Heart right ventricle (tissue), 16 donors: Measurements from ENCODE around the gene MT1G. TPM values are rescaled to one million over a fixed set of nuclear protein-coding genes. Genes with fewer than 3 reads are reported as not detected.
"Not testable (repeated sequence)": the region's sequence is repeated elsewhere in the genome, so short reads cannot be mapped to it uniquely, and the experiment has no call there.

Experiments used
- ATAC-seq, 8 donors: fragments of 200-7000 bp; cut with Tn5 transposase; one replicate each; pipeline ENCODE4 v1.9.1; 2020; ENCODE audit warnings: mild to moderate bottlenecking in 8 of 8, moderate library complexity in 8 of 8, moderate number of reproducible peaks in 1 of 8
- DNase-seq, 2 donors: peaks; one replicate each; pipeline ENCODE4 v3.0.0-alpha.2; 2020
- H3K27ac ChIP-seq, 10 donors: fragments of 200-600 bp; sonication (generic) in 2 of 10; one replicate each; pipeline versions ENCODE4 v1.5.0 to v1.8.0; 2020 to 2022; ENCODE audit warnings: mild to moderate bottlenecking in 3 of 10
- H3K27me3 ChIP-seq, 7 donors: fragments of 200-600 bp; one replicate each; pipeline ENCODE4 v1.8.0; 2021 to 2022; ENCODE audit warnings: mild to moderate bottlenecking in 2 of 7
- H3K36me3 ChIP-seq, 9 donors: fragments of 200-600 bp; sonication (generic) in 1 of 9; one replicate each; pipeline versions ENCODE4 v1.5.0 to v1.8.0; 2020 to 2022; ENCODE audit warnings: mild to moderate bottlenecking in 2 of 9
- H3K4me1 ChIP-seq, 9 donors: fragments of 200-600 bp; sonication (generic) in 1 of 9; one replicate each; pipeline versions ENCODE4 v1.5.0 to v1.8.0; 2020 to 2022; ENCODE audit warnings: mild to moderate bottlenecking in 4 of 9
- H3K4me3 ChIP-seq, 10 donors: fragments of 200-600 bp; sonication (generic) in 2 of 10; one replicate each; pipeline versions ENCODE4 v1.5.0 to v1.8.0; 2020 to 2022; ENCODE audit warnings: mild to moderate bottlenecking in 7 of 10, moderate library complexity in 2 of 10
- H3K9me3 ChIP-seq, 11 donors: fragments of 200-600 bp in 10 of 11; sonication (generic) in 2 of 11; one replicate each; pipeline versions ENCODE4 v1.5.0 to v1.8.0; 2013 to 2022; ENCODE audit warnings: mild to moderate bottlenecking in 2 of 11, control low read depth in 1 of 11, moderate library complexity in 1 of 11
- WGBS, 2 donors: extraction: QIAGEN DNeasy Blood & Tissue Kit; methylation state at CpG; one replicate each; pipeline ENCODE4 v1.1.7; 2013; ENCODE audit warnings: inconsistent platforms in 1 of 2; 5-methylcytosine and 5-hydroxymethylcytosine counted together
- intact Hi-C, 10 donors: fragments of 100-400 bp; cut with DNase I; formaldehyde crosslinking; loops; one replicate each; pipeline versions ENCODE4 v1.11.1 to v1.14.2; 2022
- polyA plus RNA-seq, 2 donors: library from polyadenylated mRNA; stranded (reverse); fragments of 200-250 nt; gene quantifications; one replicate each; pipeline ENCODE4 v1.2.3, GENCODE V29; 2013
- total RNA-seq, 10 donors: library from RNA; stranded (reverse); fragmentation: NEBNext Ultra II Directional in 3 of 10; extraction: Animal tissue kit (Norgen Biotek cat#: 25700) in 3 of 10; gene quantifications; one replicate each; pipeline versions ENCODE4 v1.2.1 to v1.2.4, GENCODE V29; 2021 to 2023
- TF ChIP-seq, protein P1 (sequence below), 9 donors: fragments of 200-600 bp; sonication (generic) in 2 of 9; IDR thresholded peaks; one replicate each; pipeline versions ENCODE4 v1.5.0 to v1.8.0; 2021 to 2022; ENCODE audit warnings: antibody characterized with exemption in 9 of 9, mild to moderate bottlenecking in 5 of 9, moderate library complexity in 1 of 9
- donor health status: Arrhythmogenic right ventricular cardiomyopathy.
- donor health status: ischemic (EF 13 %, LVEDD 7.1; RV severe dilation, severe dysfunction).
- donor health status: healthy with polysubstance abuse.
- donor health status: DM: no; HTN: yes; CAD: no.
- donor health status: DM: no; HTN: no; CAD: no.
- donor health status: ischemic (EF 25% LVEDD 6.9; RV normal size, moderate dysfunction).
- donor health status: ischemic (EF 25% LVEDD 5.7; RV mildly dilated, moderate dysfunction).
- donor health status: healthy.
- donor health status: DM: yes; HTN: yes; CAD: no.
- donor health status: Ischemic cardiomyopathy.
- donor health status: ischemic (EF 35%, LVEDD 5.7; RV mildly dilated, moderate dysfunction).
- donor health status: nonischemic (EF 11% LVEDD 7.7; RV severe dilation, severe dysfunction).
- donor health status: DM: yes; HTN: yes; CAD: no.
- donor health status: PGD.
- donor health status: ischemic (EF 29% LVEDD 5.4; RV normal size, mild dysfunction).
- donor health status: nonischemic (EF 23%, LVEDD 6.1; RV moderate dilation, normal function).

Gene MT1G
- total and polyA plus RNA-seq, 12 donors = 0.95 to 9.0 (median 2.3) TPM; not detected in 6

DNA sequence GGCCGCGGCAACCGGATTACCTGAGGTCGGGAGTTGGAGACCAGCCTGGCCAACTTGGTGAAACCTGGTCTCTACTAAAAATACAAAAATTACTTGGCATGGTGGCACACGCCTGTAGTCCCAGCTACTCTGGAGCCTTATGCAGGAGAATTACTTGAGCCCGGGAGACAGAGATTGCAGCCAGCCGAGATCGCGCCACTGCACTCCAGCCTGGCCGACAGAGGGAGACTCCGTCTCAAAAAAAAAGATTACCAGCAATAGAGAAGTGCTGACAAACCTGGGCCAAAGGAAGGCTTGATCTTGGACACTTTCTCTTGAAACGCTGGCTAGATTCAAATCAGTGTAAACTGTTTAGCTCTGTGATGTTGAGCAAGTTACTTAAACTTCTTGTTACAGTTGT, 6.1 kb upstream of the MT1G start:
- H3K27ac ChIP-seq = no peak overlapping the region
- TF ChIP-seq, protein P1, sequence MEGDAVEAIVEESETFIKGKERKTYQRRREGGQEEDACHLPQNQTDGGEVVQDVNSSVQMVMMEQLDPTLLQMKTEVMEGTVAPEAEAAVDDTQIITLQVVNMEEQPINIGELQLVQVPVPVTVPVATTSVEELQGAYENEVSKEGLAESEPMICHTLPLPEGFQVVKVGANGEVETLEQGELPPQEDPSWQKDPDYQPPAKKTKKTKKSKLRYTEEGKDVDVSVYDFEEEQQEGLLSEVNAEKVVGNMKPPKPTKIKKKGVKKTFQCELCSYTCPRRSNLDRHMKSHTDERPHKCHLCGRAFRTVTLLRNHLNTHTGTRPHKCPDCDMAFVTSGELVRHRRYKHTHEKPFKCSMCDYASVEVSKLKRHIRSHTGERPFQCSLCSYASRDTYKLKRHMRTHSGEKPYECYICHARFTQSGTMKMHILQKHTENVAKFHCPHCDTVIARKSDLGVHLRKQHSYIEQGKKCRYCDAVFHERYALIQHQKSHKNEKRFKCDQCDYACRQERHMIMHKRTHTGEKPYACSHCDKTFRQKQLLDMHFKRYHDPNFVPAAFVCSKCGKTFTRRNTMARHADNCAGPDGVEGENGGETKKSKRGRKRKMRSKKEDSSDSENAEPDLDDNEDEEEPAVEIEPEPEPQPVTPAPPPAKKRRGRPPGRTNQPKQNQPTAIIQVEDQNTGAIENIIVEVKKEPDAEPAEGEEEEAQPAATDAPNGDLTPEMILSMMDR (IDR thresholded peaks at IDR 0.05) = peak; percentile 35 to 68 (median 61)
- H3K4me1 ChIP-seq = peaks cover 0 to 19% (median 14%) of the 10 kb centered on the region in 9 donors
- peak in 5 of 8 donors; percentile 38 to 66 (median 50) for ATAC-seq
- intact Hi-C loops = loop anchor here in 2 of 10 donors (1.0 to 2.0 kb wide), 2 partner anchors 28 to 29 kb away; no protein-coding TSS in a partner anchor
- H3K36me3 ChIP-seq = no peaks in the 10 kb centered on the region
- 41 to 42% methylated on average over 12 of the region's 12 CpGs for WGBS, 2 donors
- H3K9me3 ChIP-seq = no peaks in the 10 kb centered on the region
- no peak for DNase-seq
- no peak overlapping the region for H3K4me3 ChIP-seq
- H3K27me3 ChIP-seq = peaks cover 6 to 80% (median 53%) of the 10 kb centered on the region in 7 donors

DNA sequence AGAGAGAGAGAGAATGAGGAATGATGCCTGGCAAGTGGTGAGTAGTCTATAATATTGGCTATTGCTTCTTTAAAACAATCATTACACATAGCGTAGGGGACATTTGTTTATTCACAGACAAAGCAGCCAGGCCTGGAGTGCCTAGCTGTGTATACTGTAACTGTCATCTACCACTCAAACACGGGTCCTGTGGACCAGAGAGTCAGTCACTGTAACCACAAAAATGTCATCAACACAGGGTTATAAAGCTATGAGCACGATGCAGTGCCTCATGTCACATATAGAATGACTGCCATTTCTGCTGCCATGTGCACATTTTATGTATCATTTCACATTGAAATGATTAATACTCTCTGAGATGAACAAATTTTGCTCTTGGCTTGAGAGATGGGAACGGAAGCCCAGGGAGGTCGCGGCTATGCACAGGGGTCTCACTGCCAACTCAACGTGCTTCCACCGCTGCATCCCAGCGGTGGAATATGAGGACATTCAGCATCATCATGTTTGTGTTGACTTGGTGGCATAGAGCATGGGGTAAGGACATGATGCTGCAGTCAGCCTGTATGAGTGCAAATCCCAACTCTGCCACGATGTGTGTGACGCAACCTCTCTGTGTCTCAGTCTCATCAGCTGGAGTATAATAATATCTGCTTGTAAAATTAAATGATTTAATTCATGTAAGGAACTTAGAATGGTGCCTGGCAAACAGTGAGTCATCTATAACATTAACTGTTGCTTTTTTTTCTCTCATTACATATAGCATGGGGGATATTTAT, 5.1 kb upstream of the MT1G start:
- intact Hi-C loops = loop anchor here in 1 of 10 donors (2.0 kb wide), 1 partner anchor 30 kb away; no protein-coding TSS in a partner anchor
- no peaks in the 10 kb centered on the region for H3K9me3 ChIP-seq
- H3K4me1 ChIP-seq = peaks cover 0 to 25% (median 14%) of the 10 kb centered on the region in 9 donors
- no peaks in the 10 kb centered on the region for H3K36me3 ChIP-seq
- TF ChIP-seq, protein P1 (IDR thresholded peaks at IDR 0.05) = no peak
- H3K4me3 ChIP-seq = no peak overlapping the region
- ATAC-seq = no peak
- WGBS, 2 donors = 88 to 91% methylated on average over 11 of the region's 11 CpGs
- H3K27ac ChIP-seq = no peak overlapping the region
- no peak for DNase-seq
- H3K27me3 ChIP-seq = peaks cover 6 to 89% (median 62%) of the 10 kb centered on the region in 7 donors

DNA sequence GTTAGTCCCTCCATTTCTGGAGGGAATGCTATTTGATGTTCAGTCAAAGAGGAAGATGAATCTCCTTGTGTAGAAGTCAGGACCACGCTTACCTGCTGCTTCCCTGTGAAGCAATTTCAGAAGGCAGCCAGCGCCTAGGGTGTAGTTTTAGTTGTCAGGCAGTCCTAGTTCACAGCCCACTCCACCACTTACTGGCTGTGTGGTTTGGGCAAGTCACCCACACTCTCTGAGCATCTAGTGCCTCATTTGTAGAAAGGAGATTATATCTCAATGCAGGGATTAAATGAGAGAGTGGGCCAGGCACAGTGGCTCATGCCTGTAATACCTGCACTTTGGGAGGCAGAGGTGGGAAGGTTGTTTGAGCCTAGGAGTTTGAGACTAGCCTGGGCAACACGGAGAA, 4.3 kb upstream of the MT1G start:
- Histone ChIP-seq H3K27me3 (peaks cover 6 to 97% (median 69%) of the 10 kb centered on the region in 7 donors), H3K4me1 (peaks cover 0 to 32% (median 16%) of the 10 kb centered on the region in 9 donors)
- 72 to 94% methylated on average over 3 of the region's 3 CpGs for WGBS, 2 donors
- H3K36me3 ChIP-seq, H3K27ac ChIP-seq, H3K4me3 ChIP-seq, H3K9me3 ChIP-seq, ATAC-seq, DNase-seq: not testable (repeated sequence)
- intact Hi-C loops = loop anchor here in 1 of 10 donors (2.0 kb wide), 1 partner anchor 31 kb away; no protein-coding TSS in a partner anchor

DNA sequence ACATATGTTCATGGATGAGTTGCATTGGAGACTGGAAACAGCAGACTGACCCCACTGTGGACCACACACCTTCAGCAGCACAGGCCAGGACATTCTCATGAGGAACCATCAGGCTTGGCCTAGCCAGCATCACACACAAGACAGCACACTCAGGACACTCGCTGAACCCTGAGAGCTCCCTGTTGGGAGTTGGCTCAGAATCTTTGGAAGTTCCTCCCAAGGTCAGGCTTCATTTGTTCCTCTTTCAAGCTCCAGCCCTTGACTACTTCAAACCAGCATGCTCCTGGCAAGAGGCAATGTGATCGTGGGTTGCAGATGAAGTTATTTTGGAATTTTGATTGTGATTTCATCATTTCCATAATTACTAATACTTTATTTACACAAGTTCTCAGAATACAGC, 3.8 kb upstream of the MT1G start:
- Histone ChIP-seq H3K4me1 (peaks cover 0 to 32% (median 16%) of the 10 kb centered on the region in 9 donors), H3K27me3 (peaks cover 6 to 98% (median 73%) of the 10 kb centered on the region in 7 donors)
- intact Hi-C loops = loop anchor here in 1 of 10 donors (2.0 kb wide), 1 partner anchor 31 kb away; no protein-coding TSS in a partner anchor
- not testable (repeated sequence) for DNase-seq, ATAC-seq, H3K36me3 ChIP-seq, H3K4me3 ChIP-seq, H3K9me3 ChIP-seq, H3K27ac ChIP-seq
- 60 to 74% methylated on average over 2 of the region's 2 CpGs for WGBS, 2 donors

DNA sequence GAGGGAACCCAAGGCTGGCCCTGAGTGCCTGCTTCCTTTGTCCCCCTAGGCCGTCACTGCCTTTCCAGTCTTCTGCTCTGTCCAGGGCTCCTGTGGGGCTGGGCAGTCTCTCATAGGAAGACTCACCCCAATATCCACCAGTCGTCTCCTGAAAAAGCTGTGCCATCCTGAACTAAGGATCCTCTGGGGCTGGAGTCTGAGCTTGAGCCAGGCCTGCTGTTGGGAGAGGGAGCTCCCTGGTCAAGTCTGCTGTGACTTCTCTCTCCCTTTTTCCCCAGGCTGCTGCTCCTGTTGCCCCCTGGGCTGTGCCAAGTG, 2.7 kb upstream of the MT1G start:
- Histone ChIP-seq H3K9me3 (no peaks in the 10 kb centered on the region), H3K4me3 (no peak overlapping the region), H3K36me3 (no peaks in the 10 kb centered on the region), H3K27me3 (peaks cover 6 to 98% (median 74%) of the 10 kb centered on the region in 7 donors), H3K27ac (no peak overlapping the region), H3K4me1 (peaks cover 0 to 24% (median 16%) of the 10 kb centered on the region in 9 donors)
- 36 to 55% methylated on average over 2 of the region's 2 CpGs for WGBS, 2 donors
- no peak for DNase-seq
- intact Hi-C loops = no loop called here
- TF ChIP-seq, protein P1 (IDR thresholded peaks at IDR 0.05) = no peak
- no peak for ATAC-seq
